Putamen (tissue), 1 donor: Measurements from ENCODE around the gene CNN2.
"Not testable (repeated sequence)": the region's sequence is repeated elsewhere in the genome, so short reads cannot be mapped to it uniquely, and the experiment has no call there.

Experiments used
- DNase-seq: peaks from one replicate; pipeline ENCODE4 v3.0.0-alpha.2; 2016; ENCODE audit warnings: low spot score

Gene CNN2

DNA sequence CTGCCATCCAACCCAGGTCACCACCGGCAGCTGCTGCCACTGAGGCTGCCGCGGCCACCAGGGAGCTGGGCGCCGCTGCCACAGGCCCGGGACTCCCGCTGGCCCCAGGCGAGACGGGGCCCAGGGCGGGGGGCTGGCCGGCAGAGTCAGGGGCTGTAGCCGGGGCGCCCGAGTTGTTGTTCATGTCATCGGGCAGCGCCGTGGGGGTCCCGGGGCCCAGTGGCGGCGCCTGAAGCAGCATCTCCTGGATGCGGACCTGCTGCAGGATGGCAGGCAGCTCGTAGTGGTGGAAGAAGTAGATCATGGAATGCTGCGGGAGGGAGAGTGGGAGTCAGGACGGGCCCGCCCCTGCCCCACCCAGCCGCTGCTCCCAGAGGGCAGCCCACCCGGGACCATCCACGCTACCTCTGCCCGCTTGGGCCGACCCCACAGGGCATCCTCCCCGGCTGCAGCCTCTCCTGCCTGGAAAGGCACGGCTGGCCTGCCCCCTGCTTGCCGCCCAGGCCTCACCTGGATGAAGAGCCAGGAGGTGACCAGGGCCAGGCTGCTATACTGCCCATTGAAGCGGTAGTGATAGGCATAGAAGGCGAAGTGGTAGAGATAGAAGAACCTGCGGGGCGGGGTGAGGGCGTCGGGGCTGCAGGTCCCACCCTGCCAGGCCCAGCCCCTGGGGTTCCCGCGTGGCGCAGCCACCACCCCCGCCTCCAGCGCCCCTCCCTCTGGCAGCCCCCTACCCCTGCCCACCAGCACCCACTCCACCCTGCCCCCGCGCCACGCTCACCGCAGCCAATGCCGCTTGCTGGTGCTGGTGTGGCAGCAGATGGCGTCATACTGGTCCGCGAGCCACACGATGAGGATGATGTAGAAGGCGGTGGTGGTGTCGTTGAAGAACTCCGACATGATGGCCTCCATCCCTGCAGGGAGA lies 15.6 kb upstream of the CNN2 start:
- DNase-seq: no peak

- no peak for DNase-seq
These were observed 14.5 kb upstream of the CNN2 start for GRCh38 chr19:1011831-1012333.

- DNase-seq: no peak
These were observed 14.1 kb upstream of the CNN2 start for GRCh38 chr19:1012334-1012733.

- DNase-seq: no peak
These were observed 13.2 kb upstream of the CNN2 start for GRCh38 chr19:1013218-1013617.

- no peak for DNase-seq
These were observed 12.0 kb upstream of the CNN2 start for GRCh38 chr19:1014161-1015060.

GRCh38 chr19:1015061-1015781 lies 11.2 kb upstream of the CNN2 start:
- no peak for DNase-seq

DNA sequence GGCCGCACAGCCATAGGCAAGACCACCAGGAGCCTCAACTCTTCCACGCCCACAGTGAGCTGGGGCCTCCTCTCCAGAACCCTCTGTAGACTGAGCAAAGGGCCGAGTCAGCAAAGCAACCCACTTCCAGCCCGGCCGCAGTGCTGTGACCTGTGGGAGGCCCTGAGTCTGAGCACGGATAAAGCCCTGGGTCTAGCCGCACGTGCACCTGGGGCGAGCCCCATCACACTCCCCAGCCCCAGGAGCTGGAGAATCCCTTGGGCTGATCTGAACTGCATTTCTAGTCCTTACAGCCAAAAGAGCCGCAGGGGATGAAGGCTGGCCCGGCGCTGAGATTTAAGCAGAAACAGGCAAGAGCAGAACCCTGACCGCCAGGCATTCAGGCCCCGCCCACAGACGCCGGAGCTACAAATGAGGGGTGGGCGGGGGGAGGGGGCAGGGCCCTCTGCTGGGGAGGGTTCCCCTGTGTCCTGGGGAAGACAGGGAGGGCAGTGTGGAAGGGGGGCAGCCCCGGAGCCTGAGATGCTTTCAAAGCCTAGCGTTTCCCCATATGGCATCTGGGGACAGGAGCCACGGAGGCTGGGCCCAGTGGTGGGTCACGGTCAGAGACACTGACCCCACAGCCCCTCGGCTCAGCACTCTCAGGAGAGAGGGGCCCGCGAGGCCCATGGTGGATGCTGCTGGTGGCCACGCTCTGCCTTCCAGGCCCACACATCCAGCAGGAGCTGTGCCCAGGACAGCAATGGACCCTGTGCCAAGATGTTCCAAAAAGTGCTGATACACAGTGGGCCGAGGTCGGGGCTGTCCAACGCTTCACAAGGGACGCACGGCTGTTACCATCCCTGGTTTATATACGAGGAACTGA lies 10.4 kb upstream of the CNN2 start:
- no peak for DNase-seq

DNA sequence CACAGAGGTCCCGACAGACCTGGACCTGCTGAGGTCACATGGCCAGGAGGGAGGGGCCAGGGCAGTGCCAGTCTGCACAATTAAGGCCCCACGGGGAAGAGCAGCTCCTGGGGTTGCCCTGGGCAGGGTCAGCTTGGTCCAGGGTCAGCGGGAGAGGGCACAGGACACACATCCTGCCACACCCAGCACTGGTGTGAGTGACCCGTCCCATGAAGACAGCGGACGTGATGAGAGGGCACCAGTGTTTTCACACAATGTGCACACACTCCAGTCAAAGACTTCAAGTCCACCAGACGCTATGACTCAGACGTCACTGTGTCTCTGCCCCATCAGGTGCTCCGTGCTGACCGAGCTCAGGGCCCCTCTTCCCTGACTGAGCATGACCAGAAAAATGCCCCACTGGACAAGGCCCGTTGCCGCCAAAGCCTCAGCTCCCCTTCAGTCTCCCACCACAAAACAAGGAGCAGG lies 9.7 kb upstream of the CNN2 start:
- DNase-seq: no peak

- DNase-seq: no peak
These were observed 9.1 kb upstream of the CNN2 start for GRCh38 chr19:1017115-1017905.

- DNase-seq: no peak
These were observed 8.5 kb upstream of the CNN2 start for GRCh38 chr19:1017906-1018305.

DNA sequence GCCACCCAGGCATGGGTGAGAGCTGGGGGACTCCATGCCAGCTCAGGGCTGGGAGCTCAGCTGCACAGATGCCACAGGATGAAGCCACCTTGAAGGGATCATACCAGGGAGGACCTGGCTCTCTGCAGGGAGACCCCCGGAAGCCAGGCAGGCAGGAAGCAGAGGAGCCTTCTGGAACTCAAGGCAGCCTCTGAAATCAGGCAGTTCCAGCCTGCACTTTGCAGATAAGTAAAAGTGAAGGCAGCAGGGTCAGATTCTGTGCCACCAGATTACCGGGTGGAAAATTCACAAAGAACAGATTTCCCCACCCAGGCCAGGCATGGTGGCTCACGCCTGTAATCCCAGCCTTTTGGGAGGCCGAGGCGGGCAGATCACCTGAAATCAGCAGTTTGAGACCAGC lies 8.0 kb upstream of the CNN2 start:
- no peak for DNase-seq

DNA sequence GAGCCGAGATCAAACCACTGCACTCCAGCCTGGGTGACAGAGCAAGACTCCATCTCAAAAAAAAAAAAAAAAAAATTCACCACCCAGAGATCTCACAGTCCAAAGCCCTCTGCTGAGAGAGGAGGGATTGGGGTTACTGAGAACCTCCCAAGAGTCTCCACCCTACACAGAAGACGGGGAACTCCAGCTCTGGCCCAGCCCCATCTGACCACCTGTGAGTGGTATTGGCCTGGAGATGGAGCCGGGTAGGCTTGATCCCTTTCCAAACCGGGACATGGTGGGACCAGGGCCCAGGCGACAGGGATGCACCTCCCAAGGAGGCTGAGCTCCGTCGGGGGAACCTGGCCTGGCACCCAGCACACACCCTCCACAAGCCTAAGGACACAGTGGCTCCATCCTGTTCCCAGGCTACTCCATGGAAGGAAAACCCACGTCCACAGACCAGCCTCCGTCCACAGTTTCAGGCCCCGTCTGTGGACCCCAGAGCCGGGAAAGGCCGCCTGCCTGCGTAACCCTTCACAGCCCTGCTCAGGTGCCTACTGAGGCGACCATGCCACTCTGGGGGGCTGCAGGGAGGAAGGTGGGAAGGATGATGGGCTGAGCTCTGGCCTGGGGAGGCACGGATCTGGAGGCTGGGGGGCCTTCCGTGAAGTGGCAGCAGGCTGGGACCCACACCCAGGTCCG lies 7.3 kb upstream of the CNN2 start:
- DNase-seq: no peak

- DNase-seq: no peak
These were observed 6.8 kb upstream of the CNN2 start for GRCh38 chr19:1019616-1019961.

DNA sequence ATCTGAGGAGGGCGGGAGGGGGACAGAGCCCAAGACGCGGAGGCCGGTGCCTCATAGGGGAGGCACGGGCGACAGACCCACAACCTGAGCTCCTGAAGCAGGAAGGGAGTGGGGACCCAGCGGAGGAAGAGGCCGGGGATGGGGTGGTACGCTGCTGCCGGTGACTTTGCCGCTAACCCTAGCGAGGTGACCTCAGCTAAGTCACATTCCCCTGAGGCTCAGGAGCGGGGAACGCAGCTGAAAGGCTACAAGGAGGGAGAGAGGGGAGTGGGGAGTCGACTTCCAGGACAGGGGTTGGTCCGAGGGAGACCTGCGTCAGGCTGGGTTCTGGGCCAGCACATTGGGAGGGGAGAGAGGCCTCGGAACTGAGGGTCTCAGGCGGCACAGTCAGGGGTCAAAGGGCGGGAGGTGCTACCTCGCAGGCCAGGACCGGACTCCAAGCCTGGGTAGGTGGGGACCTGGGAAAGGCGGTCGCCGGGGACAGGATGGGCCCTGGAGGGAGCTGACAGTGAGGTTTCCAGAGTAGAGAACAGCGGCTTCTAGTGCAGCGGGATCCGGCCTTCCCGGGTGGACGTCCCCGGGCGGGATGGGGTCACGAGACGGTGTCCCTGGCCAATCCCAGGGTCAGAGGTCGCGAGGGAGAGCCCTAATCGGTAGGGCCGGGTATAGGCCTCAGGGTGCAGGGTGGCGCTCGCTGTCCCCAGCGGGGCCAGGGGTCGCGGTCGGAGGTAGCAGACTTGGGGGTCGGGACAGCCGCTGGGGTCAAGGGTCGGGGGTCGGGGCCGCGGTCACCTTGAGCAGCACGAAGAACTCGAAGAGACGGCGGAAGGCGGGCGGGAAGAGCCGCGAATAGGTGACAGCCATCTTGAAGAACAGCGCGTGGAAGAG lies 6.2 kb upstream of the CNN2 start:
- no peak for DNase-seq

DNA sequence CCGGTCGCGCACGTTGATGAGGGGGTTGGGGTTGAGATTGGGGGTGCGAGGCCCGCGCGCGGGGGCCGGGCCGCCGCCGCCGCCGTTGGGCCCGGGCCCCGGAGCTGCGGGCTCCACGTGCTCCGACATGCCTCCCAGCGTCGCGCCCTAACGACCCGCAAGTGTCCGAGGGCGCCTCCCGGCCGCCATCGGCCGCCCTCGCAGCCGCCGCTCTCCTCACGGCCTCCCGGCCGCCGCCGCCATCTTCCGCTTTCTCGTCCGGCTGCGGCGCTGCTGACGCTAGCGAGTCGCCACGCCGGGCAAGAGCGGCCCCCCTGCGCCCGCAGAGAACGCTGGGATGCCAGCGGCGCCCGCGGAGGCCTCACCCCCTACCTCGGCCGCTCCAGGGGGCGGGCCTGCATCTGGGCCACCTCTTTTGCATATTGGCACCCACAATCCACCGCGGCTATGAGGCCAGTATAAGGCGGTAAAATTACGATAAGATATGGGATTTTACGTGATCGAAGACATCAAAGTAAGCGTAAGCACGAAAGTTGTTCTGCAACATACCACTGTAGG lies 5.5 kb upstream of the CNN2 start, which contains the start of gene TMEM259:
TSS of gene TMEM259 (minus strand) at position 256 of the 558 bp plus-strand sequence. CDS start at position 129, 127 bp downstream.
- peak; percentile 98 for DNase-seq

GRCh38 chr19:1023883-1024188 lies 2.6 kb upstream of the CNN2 start:
- DNase-seq: not testable (repeated sequence)

DNA sequence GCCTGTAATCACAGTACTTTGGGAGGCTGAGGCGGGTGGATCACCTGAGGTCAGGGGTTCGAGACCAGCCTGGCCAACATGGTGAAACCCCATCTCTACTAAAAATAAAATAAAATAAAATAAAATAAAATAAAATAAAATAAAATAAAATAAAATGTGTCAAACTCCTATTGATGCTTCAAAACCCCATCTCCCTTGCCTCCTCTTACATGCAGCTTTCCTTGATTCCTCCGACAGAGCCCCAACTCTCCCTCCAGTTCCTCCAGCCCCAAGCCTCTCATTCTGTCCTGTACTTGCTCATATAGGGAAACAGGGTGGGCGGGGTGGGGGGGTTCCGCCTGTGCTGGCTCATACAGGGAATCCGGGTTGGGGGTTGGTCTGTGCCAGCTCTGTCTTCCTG lies 1.3 kb upstream of the CNN2 start:
- DNase-seq: not testable (repeated sequence)
